ENCODE data around the gene EFHC1.

Gene EFHC1

GRCh38 chr6:52518279-52518945 is 98.3 kb downstream of the EFHC1 start:
- DNase-seq (ENCODE audit: low read depth): no peak

DNA sequence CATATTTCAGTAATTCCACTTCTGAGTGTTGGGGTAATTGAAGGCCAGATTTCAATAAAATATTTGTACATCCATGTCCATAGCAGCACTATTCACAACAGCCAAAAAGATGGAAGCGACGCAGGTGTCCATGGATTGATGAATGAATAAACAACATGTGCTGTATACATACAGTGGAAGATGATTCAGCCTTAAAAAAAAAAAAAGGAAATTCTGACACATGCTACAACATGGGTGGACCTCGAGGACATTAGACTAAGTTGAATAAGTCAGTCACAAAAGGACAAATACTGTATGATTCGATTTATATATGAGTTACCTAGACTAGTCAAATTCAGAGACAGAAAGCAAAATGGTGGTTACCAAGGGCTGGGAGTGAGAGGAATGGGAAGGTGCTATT is 99.5 kb downstream of the EFHC1 start:
- no peak for DNase-seq (ENCODE audit: low read depth)

- no peak for DNase-seq (ENCODE audit: low read depth)
Observed at GRCh38 chr6:52522151-52522626, 102.0 kb downstream of the EFHC1 start.

GRCh38 chr6:52522655-52523054 is 102.5 kb downstream of the EFHC1 start:
- DNase-seq (ENCODE audit: low read depth): no peak

GRCh38 chr6:52523378-52524142 is 103.4 kb downstream of the EFHC1 start:
- DNase-seq (ENCODE audit: low read depth): no peak

GRCh38 chr6:52524918-52525317 is 104.8 kb downstream of the EFHC1 start:
- no peak for DNase-seq (ENCODE audit: low read depth)

DNA sequence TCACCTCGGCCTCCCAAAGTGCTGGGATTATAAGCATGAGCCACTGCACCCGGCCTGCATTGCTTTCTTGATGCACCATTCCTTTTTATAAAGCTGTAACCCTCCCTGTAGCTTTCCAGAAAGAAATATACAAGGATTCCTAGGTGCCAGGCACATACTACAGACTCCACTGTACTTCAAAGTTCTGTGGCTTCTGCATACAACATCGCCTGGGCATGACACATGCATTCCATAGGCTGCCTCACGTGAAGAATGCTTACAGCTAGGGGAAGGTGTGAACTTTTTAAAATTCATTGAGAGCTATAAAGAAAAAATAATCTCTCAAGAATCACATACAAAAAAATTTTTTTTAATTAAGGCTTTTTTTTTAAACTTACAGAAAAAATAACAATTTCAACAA is 106.5 kb downstream of the EFHC1 start:
- no peak for DNase-seq (ENCODE audit: low read depth)

DNA sequence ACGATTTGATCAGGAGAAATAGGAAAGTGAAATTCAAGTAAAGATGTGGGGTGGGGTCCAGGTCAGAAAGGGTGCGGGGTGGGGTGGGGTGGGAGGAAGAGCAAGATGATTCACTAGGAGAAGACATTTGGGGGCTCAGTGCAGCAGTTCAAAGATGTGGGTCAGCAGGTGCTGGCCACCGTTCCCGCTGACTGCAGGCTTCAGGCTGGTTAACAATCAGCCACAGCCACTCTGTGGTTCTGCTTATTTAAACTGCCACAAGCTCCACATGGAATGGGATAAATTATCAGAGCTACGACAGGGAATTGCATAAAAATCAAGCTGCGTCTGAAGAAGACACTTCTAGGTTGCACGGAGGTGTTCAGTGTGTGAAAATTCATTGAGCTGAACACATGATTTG is 107.3 kb downstream of the EFHC1 start:
- no peak for DNase-seq (ENCODE audit: low read depth)

GRCh38 chr6:52529311-52529710 is 109.2 kb downstream of the EFHC1 start:
- DNase-seq (ENCODE audit: low read depth): no peak

GRCh38 chr6:52530351-52530750 is 110.2 kb downstream of the EFHC1 start:
- DNase-seq (ENCODE audit: low read depth): no peak

GRCh38 chr6:52531396-52531795 is 111.3 kb downstream of the EFHC1 start:
- no peak for DNase-seq (ENCODE audit: low read depth)

DNA sequence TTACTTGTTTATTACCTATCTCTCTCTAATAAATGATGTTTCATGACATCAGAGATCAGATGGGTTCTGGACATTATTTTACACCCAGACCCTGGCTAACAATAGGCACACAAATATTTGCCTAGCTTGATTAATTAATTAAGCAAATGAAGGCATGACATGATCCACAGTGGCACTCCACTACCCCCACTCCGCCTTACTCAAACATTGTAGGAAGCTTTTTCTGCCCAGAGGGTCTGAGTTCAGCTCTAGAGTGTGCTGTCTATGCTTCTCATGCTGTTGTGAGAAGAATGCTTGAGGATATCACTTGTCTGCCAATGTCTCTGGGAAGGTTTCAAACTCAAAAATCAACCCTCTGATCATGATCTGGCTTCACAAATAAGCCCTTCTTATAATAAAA is 111.7 kb downstream of the EFHC1 start:
- no peak for DNase-seq (ENCODE audit: low read depth)

GRCh38 chr6:52532457-52532856 is 112.3 kb downstream of the EFHC1 start:
- no peak for DNase-seq (ENCODE audit: low read depth)

DNA sequence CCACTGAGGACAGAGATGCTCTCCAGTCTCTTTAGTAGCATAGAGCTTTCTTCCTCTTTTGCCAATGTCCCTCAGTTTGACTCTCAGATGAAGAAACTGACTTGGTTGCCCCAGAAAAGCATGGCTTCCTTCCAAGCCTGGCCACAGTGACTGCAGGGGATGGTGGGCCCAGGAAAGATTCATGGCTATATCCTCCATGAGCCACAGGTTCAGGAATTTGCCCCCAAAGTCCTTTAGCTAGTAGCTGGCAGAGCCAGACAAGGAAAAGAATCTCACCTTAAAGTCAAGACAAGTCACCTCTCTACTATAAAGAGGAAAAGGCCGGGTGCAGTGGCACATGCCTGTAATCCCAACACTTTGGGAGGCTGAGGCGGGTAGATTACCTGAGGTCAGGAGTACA is 113.3 kb downstream of the EFHC1 start:
- DNase-seq (ENCODE audit: low read depth): no peak

GRCh38 chr6:52534363-52534762 is 114.2 kb downstream of the EFHC1 start:
- no peak for DNase-seq (ENCODE audit: low read depth)

DNA sequence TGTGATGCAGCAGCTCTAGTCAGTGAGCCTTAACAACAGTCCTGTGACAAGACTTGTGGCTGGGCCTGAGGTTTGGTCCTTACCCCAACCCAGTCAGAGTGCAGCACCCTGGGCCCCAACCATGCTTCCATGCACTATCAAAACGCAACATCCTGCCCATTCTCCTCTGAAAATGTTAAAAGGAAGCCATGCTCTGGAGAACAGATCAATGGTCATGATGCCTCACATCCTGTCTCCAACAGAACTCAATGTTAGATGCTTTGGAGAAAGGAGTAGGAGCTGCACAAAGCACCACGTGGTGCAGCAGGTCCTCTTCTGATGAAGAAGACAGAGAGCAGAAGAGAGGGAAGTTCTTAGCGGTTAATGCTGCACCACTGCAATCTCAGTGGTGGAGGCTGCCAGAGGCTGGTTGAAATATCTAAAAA is 114.8 kb downstream of the EFHC1 start:
- DNase-seq (ENCODE audit: low read depth): no peak

- no peak for DNase-seq (ENCODE audit: low read depth)
Observed at GRCh38 chr6:52535711-52536423, 115.7 kb downstream of the EFHC1 start.

DNA sequence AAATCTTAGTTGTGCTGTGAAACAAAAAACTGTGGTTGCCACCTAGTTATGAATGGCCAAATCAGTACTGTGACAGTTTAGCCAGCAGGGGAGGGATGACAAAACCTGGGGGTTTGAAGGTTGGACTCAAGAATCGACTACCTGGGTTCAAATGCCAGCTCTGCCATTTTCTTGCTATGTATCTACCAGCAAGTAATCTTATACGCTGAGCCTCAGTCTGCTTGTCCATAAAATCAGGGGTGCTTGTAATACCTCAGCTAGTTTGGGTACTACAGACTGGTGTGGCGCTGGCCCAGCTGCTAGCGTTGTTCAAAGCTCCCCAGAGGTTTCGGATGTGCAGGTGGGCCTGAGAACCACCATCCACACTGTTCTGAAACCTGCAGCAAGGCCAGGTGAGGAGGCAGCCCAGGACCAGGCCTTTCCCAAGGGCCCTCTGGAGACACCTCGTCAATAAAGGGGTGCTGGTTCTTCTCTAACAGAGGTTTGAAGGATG is 116.3 kb downstream of the EFHC1 start:
- DNase-seq (ENCODE audit: low read depth): no peak

GRCh38 chr6:52537001-52537753 is 117.0 kb downstream of the EFHC1 start:
- no peak for DNase-seq (ENCODE audit: low read depth)

DNA sequence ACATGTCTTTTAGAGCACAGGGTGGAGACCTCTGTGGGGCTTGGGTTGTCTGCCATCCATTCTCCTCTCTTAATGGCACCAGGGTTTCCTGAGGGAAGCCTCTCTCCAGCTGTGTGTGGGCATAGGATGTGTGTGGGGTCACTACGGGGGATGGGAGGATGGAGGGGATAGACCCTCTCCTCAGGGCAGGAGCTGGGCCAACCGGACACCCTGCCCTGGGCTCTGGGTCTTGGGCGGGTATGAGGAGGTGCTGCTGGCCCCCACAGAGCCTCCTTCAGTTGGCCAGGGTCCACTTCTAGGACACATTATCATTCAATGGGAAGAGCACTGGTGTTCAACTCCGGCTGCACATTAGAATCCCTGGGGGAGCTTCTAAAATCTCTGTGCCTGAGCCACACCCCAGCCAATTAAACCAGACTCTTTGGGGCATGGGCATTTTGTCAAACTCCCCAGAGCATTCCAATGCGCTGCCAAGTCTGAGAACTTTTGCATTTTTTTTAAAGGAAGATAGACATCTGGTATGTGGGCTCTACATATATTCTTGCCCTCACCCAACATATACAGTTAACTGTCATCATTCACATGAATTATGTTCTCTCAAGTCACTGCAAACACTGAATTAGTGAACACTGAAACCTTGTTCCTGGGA is 118.2 kb downstream of the EFHC1 start:
- no peak for DNase-seq (ENCODE audit: low read depth)

DNA sequence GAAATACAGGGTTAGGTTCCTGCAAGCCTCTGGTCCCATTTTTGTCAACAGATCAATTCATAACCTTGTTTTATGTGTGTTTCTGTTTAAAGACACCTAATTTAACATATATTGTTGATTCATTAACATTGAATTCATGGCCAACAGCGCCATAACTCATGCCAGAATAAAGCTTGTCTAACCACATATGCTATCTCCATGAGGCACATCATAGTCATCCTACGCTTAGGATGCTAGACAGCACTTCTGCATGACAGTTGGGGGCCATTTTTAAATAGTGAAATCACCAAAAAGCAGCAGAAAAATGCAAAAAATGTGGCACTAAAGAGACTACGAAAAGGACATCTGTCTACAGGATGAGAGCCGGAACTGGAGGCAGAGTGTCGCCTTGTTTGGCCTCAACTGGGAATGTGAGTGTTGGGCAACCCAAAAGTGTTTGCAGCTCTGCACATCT is 118.8 kb downstream of the EFHC1 start:
- DNase-seq (ENCODE audit: low read depth): no peak

Data from activated T-cell treated with anti-CD3 and anti-CD28 coated beads for 1 hour (primary cell).